Upper lobe of left lung (tissue), 4 donors: ENCODE results near the gene MDK.

Source experiments
- EP300 ChIP-seq, 4 donors: sonication (generic); formaldehyde crosslinking; IDR thresholded peaks; one replicate each; pipeline ENCODE4 v1.5.1; 2017; ENCODE audit warnings: antibody characterized with exemption in 4 of 4, control low read depth in 2 of 4
- POLR2A ChIP-seq, 4 donors: fragments of 450-650 bp; IDR thresholded peaks; one replicate each; pipeline ENCODE4 v1.5.1; 2016 to 2017; ENCODE audit warnings: antibody characterized with exemption in 4 of 4, mild to moderate bottlenecking in 2 of 4
- POLR2AphosphoS5 ChIP-seq, 2 donors: sonication (generic); formaldehyde crosslinking; IDR thresholded peaks; one replicate each; pipeline ENCODE4 v1.5.1; 2017; ENCODE audit warnings: antibody characterized with exemption in 2 of 2
- TF ChIP-seq, protein P1 (sequence below), 6 experiments: fragments of 450-650 bp in 4 of 6; fragments of 200-600 bp in 2 of 6; sonication (generic) in 2 of 6; IDR thresholded peaks; one replicate each; pipeline ENCODE4 v1.5.1; 2016 to 2019; ENCODE audit warnings: antibody characterized with exemption in 6 of 6

DNA sequence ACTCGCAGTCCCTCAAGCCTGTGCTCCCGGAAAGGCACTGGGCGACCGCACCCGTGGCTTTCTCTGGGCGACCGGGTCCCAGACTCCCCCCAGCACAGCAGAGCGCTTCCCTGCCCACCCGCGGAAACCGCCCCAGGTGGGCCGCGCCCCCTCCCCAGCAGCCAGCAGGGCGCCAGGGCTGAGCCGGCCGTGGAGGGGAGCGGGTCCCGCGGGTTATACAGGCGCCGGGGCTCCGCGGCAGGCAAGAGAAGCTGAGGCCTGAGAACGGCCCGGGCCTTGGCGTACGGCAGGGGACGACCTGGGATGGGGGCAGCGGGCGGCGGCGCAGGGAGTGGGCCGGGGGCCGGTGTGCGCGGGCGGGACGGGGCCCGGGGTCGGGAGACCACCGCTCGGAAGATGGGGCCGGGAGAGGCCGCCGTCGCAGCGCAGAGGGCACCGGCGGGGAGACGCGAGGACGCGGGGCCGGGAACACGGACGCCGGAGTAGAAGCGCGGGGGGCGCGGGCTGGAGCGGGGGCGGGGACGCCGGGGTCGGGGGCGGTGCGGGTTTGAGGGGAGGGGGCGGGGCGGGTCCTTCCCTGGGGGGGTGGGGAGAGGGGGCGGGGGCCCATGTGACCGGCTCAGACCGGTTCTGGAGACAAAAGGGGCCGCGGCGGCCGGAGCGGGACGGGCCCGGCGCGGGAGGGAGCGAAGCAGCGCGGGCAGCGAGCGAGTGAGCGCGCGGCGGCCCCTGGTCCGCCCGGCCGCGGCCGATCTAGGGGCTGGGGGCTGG lies at the start of gene MDK:
- TF ChIP-seq, protein P1, sequence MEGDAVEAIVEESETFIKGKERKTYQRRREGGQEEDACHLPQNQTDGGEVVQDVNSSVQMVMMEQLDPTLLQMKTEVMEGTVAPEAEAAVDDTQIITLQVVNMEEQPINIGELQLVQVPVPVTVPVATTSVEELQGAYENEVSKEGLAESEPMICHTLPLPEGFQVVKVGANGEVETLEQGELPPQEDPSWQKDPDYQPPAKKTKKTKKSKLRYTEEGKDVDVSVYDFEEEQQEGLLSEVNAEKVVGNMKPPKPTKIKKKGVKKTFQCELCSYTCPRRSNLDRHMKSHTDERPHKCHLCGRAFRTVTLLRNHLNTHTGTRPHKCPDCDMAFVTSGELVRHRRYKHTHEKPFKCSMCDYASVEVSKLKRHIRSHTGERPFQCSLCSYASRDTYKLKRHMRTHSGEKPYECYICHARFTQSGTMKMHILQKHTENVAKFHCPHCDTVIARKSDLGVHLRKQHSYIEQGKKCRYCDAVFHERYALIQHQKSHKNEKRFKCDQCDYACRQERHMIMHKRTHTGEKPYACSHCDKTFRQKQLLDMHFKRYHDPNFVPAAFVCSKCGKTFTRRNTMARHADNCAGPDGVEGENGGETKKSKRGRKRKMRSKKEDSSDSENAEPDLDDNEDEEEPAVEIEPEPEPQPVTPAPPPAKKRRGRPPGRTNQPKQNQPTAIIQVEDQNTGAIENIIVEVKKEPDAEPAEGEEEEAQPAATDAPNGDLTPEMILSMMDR (IDR thresholded peaks at IDR 0.05), result no peak
- TF ChIP-seq POLR2A (IDR thresholded peaks at IDR 0.05) (no peak), EP300 (IDR thresholded peaks at IDR 0.05) (no peak), POLR2AphosphoS5 (IDR thresholded peaks at IDR 0.05) (no peak)
